ENCODE measurements around the gene ATR. TPM values are rescaled to one million over a fixed set of nuclear protein-coding genes. Genes with fewer than 3 reads are reported as not detected.

Gene ATR
- total RNA-seq, 1 experiment from 2014 or later, result 24.7 TPM

GRCh38 chr3:142450881-142451280, 127.7 kb downstream of the ATR start:
- ChIA-PET CTCF (no interaction called here), RAD21 (ENCODE audit: low non-redundant PET in 1 of 2, low total read pairs in 2 of 2, uncharacterized antibody in 2 of 2, unreplicated experiment in 2 of 2) (no interaction called here), POLR2A (no interaction called here)
- no TSS peak for BruUV-seq (replicated peaks)
- H3K4me1 ChIP-seq (ENCODE audit: control insufficient read depth in 1 of 2, insufficient read depth in 2 of 2, low read length in 2 of 2), result peaks cover 9 to 18% of the 10 kb centered on the region in 2 experiments; a peak in 3 of 4 replicates
- no peaks in the 10 kb centered on the region for H3K9me2 ChIP-seq (ENCODE audit: insufficient read depth)
- H3K79me2 ChIP-seq (ENCODE audit: insufficient read depth, low read length), result peaks cover 19% of the 10 kb centered on the region
- no peaks in the 10 kb centered on the region for H3K27me3 ChIP-seq (ENCODE audit: insufficient read depth, low read length)
- peaks cover 0 to 7% of the 10 kb centered on the region in 2 experiments; a peak in 1 of 4 replicates for H3K36me3 ChIP-seq (ENCODE audit: control insufficient read depth in 1 of 2, insufficient read depth in 2 of 2, low read length in 2 of 2)
- TF ChIP-seq ZFX (IDR thresholded peaks at IDR 0.05), result no peak
- TF ChIP-seq CEBPB (IDR thresholded peaks at IDR 0.05; ENCODE audit: low read depth), result no peak
- no peak for TF ChIP-seq EZH2 (IDR thresholded peaks at IDR 0.05)
- no peak for TF ChIP-seq REST (IDR thresholded peaks at IDR 0.05; ENCODE audit: low read depth)
- no peak for TF ChIP-seq ELF1 (IDR thresholded peaks at IDR 0.05; ENCODE audit: borderline replicate concordance, low read depth)
- no peak for TF ChIP-seq POLR2AphosphoS5 (IDR thresholded peaks at IDR 0.05; ENCODE audit: low read depth, low read length)
- TF ChIP-seq SIN3A (IDR thresholded peaks at IDR 0.05; ENCODE audit: low read depth), result no peak
- no peak for TF ChIP-seq ZBTB33 (IDR thresholded peaks at IDR 0.05; ENCODE audit: extremely low read depth, insufficient replicate concordance, low read length)
- no peak for TF ChIP-seq SP1 (IDR thresholded peaks at IDR 0.05; ENCODE audit: low read depth)
- TF ChIP-seq CTCF (IDR thresholded peaks at IDR 0.05 in 2 of 3, conservative IDR thresholded peaks at IDR 0.05 in 1 of 3; ENCODE audit: borderline replicate concordance in 1 of 3, insufficient read depth in 1 of 3, low read depth in 2 of 3, low read length in 2 of 3), result no peak
- TF ChIP-seq MAX (IDR thresholded peaks at IDR 0.05), result no peak
- TF ChIP-seq ATF3 (IDR thresholded peaks at IDR 0.05), result no peak
- TF ChIP-seq JUND (IDR thresholded peaks at IDR 0.05), result no peak
- TF ChIP-seq POLR2A (IDR thresholded peaks at IDR 0.05; ENCODE audit: borderline replicate concordance, extremely low read depth, insufficient read depth, insufficient read length), result no peak
- TF ChIP-seq EGR1 (IDR thresholded peaks at IDR 0.05; ENCODE audit: low read depth), result no peak
- no peak for TF ChIP-seq YY1 (IDR thresholded peaks at IDR 0.05; ENCODE audit: extremely low read depth, insufficient replicate concordance, low read depth, low read length)
- DNase-seq (ENCODE audit: low read depth, low spot score), result no peak
- peaks cover 7% of the 10 kb centered on the region; the same call in 1 of the 2 replicates for H4K20me1 ChIP-seq (ENCODE audit: insufficient read depth)
- no peak overlapping the region for H3K4me3 ChIP-seq (replicated peaks in 1 of 2; ENCODE audit: low read depth in 1 of 2, low read length in 2 of 2)
- no peak for ATAC-seq
- H3K27ac ChIP-seq (ENCODE audit: low read depth, low read length), result no peak overlapping the region
- H2AFZ ChIP-seq (ENCODE audit: low read depth, low read length, poor library complexity, severe bottlenecking), result no peak overlapping the region
- no peaks in the 10 kb centered on the region for H3K9me3 ChIP-seq (ENCODE audit: control insufficient read depth in 1 of 2, insufficient read depth in 1 of 2, low read depth in 1 of 2, low read length in 2 of 2)
- no peak overlapping the region for H3K4me2 ChIP-seq (ENCODE audit: low read length)
- no peak overlapping the region for H3K9ac ChIP-seq (ENCODE audit: low read length)
- intact Hi-C loops (cut with micrococcal nuclease), result no loop called here

Measured in HCT116 (cell line).